ENCODE data around the gene SP140.
"Not testable (repeated sequence)": the region's sequence is repeated elsewhere in the genome, so short reads cannot be mapped to it uniquely, and the experiment has no call there.

Gene SP140

GRCh38 chr2:230226051-230226551 is 565 bp downstream of the SP140 start:
- DNase-seq (ENCODE audit: low spot score): no peak

- DNase-seq (ENCODE audit: low spot score): no peak
These were observed 1.7 kb downstream of the SP140 start for GRCh38 chr2:230227216-230227615.

- no peak for DNase-seq (ENCODE audit: low spot score)
These were observed 4.6 kb downstream of the SP140 start for GRCh38 chr2:230230087-230230486.

- no peak for DNase-seq (ENCODE audit: low spot score)
These were observed 5.1 kb downstream of the SP140 start for GRCh38 chr2:230230496-230231200.

GRCh38 chr2:230231251-230231650 is 5.7 kb downstream of the SP140 start:
- DNase-seq (ENCODE audit: low spot score): no peak

- DNase-seq (ENCODE audit: low spot score): no peak
These were observed 8.7 kb downstream of the SP140 start for GRCh38 chr2:230234122-230234722.

- DNase-seq (ENCODE audit: low spot score): no peak
These were observed 9.3 kb downstream of the SP140 start for GRCh38 chr2:230234845-230235244.

GRCh38 chr2:230244211-230244610 is 18.7 kb downstream of the SP140 start:
- no peak for DNase-seq (ENCODE audit: low spot score)

GRCh38 chr2:230246206-230246605 is 20.7 kb downstream of the SP140 start:
- no peak for DNase-seq (ENCODE audit: low spot score)

GRCh38 chr2:230250231-230250630 is 24.7 kb downstream of the SP140 start:
- DNase-seq (ENCODE audit: low spot score): no peak

- DNase-seq (ENCODE audit: low spot score): no peak
These were observed 28.8 kb downstream of the SP140 start for GRCh38 chr2:230254152-230254881.

GRCh38 chr2:230256733-230257332 is 31.3 kb downstream of the SP140 start:
- no peak for DNase-seq (ENCODE audit: low spot score)

GRCh38 chr2:230258483-230258882 is 32.9 kb downstream of the SP140 start:
- DNase-seq (ENCODE audit: low spot score): no peak

- DNase-seq (ENCODE audit: low spot score): no peak
These were observed 36.7 kb downstream of the SP140 start for GRCh38 chr2:230262246-230262645.

- not testable (repeated sequence) for DNase-seq (ENCODE audit: low spot score)
These were observed 39.4 kb downstream of the SP140 start for GRCh38 chr2:230264945-230265344.

GRCh38 chr2:230266638-230267037 is 41.1 kb downstream of the SP140 start:
- DNase-seq (ENCODE audit: low spot score): no peak

- no peak for DNase-seq (ENCODE audit: low spot score)
These were observed 41.5 kb downstream of the SP140 start for GRCh38 chr2:230267059-230267458.

- DNase-seq (ENCODE audit: low spot score): no peak
These were observed 42.0 kb downstream of the SP140 start for GRCh38 chr2:230267556-230267955.

- no peak for DNase-seq (ENCODE audit: low spot score)
These were observed 43.2 kb downstream of the SP140 start for GRCh38 chr2:230268606-230269243.

GRCh38 chr2:230269715-230270114 is 44.2 kb downstream of the SP140 start:
- no peak for DNase-seq (ENCODE audit: low spot score)

- no peak for DNase-seq (ENCODE audit: low spot score)
These were observed 57.4 kb downstream of the SP140 start for GRCh38 chr2:230282936-230283335.

- no peak for DNase-seq (ENCODE audit: low spot score)
These were observed 60.5 kb downstream of the SP140 start for GRCh38 chr2:230286048-230286447.

Measured in ecto neural progenitor cell (in vitro differentiated cells).